ENCODE results near the gene ST6GAL2. TPM values are rescaled to one million over a fixed set of nuclear protein-coding genes. Genes with fewer than 3 reads are reported as not detected.
A peak's percentile ranks its signal among the peaks of the same experiment; 100 is the strongest.

ST6GAL2 gene
- total and polyA plus RNA-seq, 4 experiments from 2014 or later = not detected

DNA sequence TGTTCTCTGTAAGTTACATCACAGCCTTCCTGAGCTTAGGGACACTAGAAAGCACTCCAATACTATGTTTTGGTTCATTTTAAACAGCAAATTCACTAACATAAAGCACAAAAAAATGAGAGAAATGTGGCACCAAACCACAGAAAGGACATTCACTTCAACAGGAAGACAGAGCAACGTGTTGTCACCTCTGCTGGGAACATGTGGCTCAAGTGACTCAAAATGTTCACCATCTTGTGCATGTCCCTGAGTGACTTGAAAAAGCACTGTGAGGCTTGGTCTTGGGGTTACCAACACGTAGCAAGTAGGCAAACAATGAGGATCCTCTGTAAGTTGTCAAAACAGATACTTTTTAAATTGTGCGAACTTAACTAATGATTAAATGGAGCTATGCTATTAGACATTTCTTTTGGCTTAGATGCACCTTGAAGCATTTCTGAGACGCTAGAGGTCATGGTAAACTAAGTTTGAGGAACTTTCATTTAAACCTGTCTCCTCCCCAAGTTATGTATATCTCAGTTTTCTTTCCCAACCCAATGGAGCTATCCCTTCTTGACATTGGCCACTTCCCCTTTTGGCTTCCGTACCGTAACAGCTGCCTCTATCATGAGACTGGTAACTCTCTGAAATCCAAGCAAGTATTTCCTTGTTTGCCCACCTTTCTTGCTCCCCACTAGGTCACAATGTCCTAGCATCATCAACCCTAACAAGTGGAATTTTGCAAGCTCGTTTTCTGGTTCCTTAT lies 14.0 kb upstream of the ST6GAL2 start:
- POLR2A ChIA-PET (ENCODE audit: partially characterized antibody) = no interaction called here
- H3K36me3 Mint-ChIP-seq = no peaks in the 10 kb centered on the region

DNA sequence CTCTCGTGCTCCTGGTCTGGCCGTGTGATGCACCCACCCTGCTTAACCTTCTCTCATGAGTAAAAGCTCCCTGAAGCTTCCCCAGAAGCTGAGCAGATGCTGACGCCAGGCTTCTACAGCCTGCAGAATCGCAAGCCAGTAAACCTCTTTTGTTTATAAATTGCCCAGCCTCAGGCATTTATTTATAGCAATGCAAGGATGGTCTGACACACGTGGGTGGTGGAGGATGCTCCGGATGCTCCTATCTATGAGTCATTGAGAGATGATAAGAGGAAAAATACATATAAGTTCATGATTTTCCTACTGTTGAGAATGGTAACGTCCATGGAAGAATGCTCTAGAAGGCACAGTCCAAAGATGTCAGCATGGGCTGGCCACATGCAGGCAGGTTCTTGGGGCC lies 8.6 kb upstream of the ST6GAL2 start:
- Mint-ChIP-seq H3K4me3 (no peak overlapping the region), H3K4me1 (no peaks in the 10 kb centered on the region), H3K27ac (no peak overlapping the region), H3K27me3 (no peaks in the 10 kb centered on the region), H3K36me3 (no peaks in the 10 kb centered on the region), H3K9me3 (peaks cover 0 to 6% (median 1%) of the 10 kb centered on the region in 8 donors)
- no peak overlapping the region for H3K27ac ChIP-seq (ENCODE audit: low read depth, low read length)
- H3K4me1 ChIP-seq (ENCODE audit: insufficient read depth, low read length) = no peaks in the 10 kb centered on the region
- no peaks in the 10 kb centered on the region for H3K9me3 ChIP-seq (ENCODE audit: control insufficient read depth in 1 of 2, low read length in 2 of 2)
- CTCF ChIA-PET (ENCODE audit: partially characterized antibody) = no interaction called here
- intact Hi-C loops (cut with micrococcal nuclease) = no loop called here
- POLR2A ChIA-PET (ENCODE audit: partially characterized antibody) = no interaction called here
- H3K27me3 ChIP-seq (ENCODE audit: insufficient read depth, low read length) = no peaks in the 10 kb centered on the region
- H3K4me3 ChIP-seq (ENCODE audit: low read length in 2 of 2) = no peak overlapping the region
- no peaks in the 10 kb centered on the region for H3K36me3 ChIP-seq (ENCODE audit: insufficient read depth, low read length)
- no peak for DNase-seq

More for the DNA sequence above, 14.0 kb upstream of the ST6GAL2 start:
- Histone ChIP-seq H3K9me3 (ENCODE audit: control insufficient read depth in 1 of 2, low read length in 2 of 2) (no peaks in the 10 kb centered on the region), H3K4me1 (ENCODE audit: insufficient read depth, low read length) (no peaks in the 10 kb centered on the region), H3K4me3 (ENCODE audit: low read length in 2 of 2) (no peak overlapping the region), H3K27ac (ENCODE audit: low read depth, low read length) (no peak overlapping the region), H3K27me3 (ENCODE audit: insufficient read depth, low read length) (no peaks in the 10 kb centered on the region), H3K36me3 (ENCODE audit: insufficient read depth, low read length) (no peaks in the 10 kb centered on the region)
- DNase-seq = no peak
- CTCF ChIA-PET (ENCODE audit: partially characterized antibody) = no interaction called here
- intact Hi-C loops (cut with micrococcal nuclease) = no loop called here
- H3K9me3 Mint-ChIP-seq = peaks cover 0 to 4% (median 2%) of the 10 kb centered on the region in 8 donors
- H3K27me3 Mint-ChIP-seq = no peaks in the 10 kb centered on the region
- no peaks in the 10 kb centered on the region for H3K4me1 Mint-ChIP-seq
- no peak overlapping the region for H3K27ac Mint-ChIP-seq
- no peak overlapping the region for H3K4me3 Mint-ChIP-seq

DNA sequence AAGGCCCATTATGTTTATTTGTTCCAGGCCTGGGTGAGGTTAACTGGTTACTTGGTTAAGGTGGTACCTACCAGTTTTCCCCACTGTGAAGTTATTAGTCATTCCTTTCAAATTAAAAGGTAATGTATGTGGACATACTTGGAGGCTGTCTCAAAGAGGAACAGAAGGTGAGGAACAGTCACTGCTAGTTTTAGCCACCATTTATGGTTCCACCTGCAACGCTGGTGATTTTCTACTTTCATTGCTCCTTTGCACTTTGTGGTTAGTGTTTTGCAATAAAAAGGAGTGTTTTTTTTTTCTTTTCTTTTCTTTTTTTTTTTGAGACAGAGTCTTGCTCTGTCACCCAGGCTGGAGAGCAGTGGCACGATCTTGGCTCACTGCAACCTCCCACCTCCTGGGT lies 6.1 kb upstream of the ST6GAL2 start:
- Histone ChIP-seq H3K36me3 (ENCODE audit: insufficient read depth, low read length) (no peaks in the 10 kb centered on the region), H3K4me1 (ENCODE audit: insufficient read depth, low read length) (no peaks in the 10 kb centered on the region), H3K4me3 (ENCODE audit: low read length in 2 of 2) (no peak overlapping the region), H3K27me3 (ENCODE audit: insufficient read depth, low read length) (peaks cover 3% of the 10 kb centered on the region), H3K9me3 (ENCODE audit: control insufficient read depth in 1 of 2, low read length in 2 of 2) (no peaks in the 10 kb centered on the region), H3K27ac (ENCODE audit: low read depth, low read length) (no peak overlapping the region)
- intact Hi-C loops (cut with micrococcal nuclease) = no loop called here
- no peak overlapping the region for H3K27ac Mint-ChIP-seq
- H3K9me3 Mint-ChIP-seq = peaks cover 0 to 6% (median 1%) of the 10 kb centered on the region in 8 donors
- DNase-seq = no peak
- POLR2A ChIA-PET (ENCODE audit: partially characterized antibody) = no interaction called here
- CTCF ChIA-PET (ENCODE audit: partially characterized antibody) = no interaction called here
- H3K27me3 Mint-ChIP-seq = peaks cover 0 to 2% of the 10 kb centered on the region in 2 donors
- no peak overlapping the region for H3K4me3 Mint-ChIP-seq
- H3K4me1 Mint-ChIP-seq = no peaks in the 10 kb centered on the region
- no peaks in the 10 kb centered on the region for H3K36me3 Mint-ChIP-seq

DNA sequence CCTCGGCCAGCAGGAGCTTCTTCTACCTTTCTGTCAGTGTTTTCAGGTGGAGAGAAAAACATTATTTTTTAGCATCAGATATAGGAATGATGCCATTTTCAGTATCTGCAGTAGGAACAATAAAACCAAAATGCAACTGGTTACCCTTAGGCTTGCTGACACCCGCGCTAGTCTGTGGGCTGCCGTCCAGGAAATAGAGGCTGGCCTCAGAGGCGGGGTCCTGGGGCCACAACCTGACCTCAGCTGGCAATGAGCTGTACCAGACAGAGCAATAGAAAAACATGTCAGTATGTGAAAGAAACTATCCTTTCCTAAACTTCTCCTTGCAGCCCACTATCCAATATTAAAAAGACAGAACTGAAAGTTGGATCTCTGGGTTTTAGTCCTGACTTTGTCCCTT lies 4.6 kb upstream of the ST6GAL2 start:
- DNase-seq = no peak
- H3K9me3 ChIP-seq (ENCODE audit: control insufficient read depth in 1 of 2, low read length in 2 of 2) = no peaks in the 10 kb centered on the region
- Mint-ChIP-seq H3K4me3 (no peak overlapping the region), H3K27ac (no peak overlapping the region), H3K36me3 (peaks cover 0 to 2% of the 10 kb centered on the region in 2 donors), H3K4me1 (peaks cover 0 to 4% (median 1%) of the 10 kb centered on the region in 4 donors), H3K9me3 (peaks cover 0 to 9% (median 0%) of the 10 kb centered on the region in 8 donors), H3K27me3 (peaks cover 4 to 6% of the 10 kb centered on the region in 2 donors)
- no peak overlapping the region for H3K27ac ChIP-seq (ENCODE audit: low read depth, low read length)
- no peak overlapping the region for H3K4me3 ChIP-seq (ENCODE audit: low read length in 2 of 2)
- peaks cover 3% of the 10 kb centered on the region for H3K27me3 ChIP-seq (ENCODE audit: insufficient read depth, low read length)
- no peaks in the 10 kb centered on the region for H3K36me3 ChIP-seq (ENCODE audit: insufficient read depth, low read length)
- intact Hi-C loops (cut with micrococcal nuclease) = no loop called here
- CTCF ChIA-PET (ENCODE audit: partially characterized antibody) = no interaction called here
- POLR2A ChIA-PET (ENCODE audit: partially characterized antibody) = no interaction called here
- no peaks in the 10 kb centered on the region for H3K4me1 ChIP-seq (ENCODE audit: insufficient read depth, low read length)

DNA sequence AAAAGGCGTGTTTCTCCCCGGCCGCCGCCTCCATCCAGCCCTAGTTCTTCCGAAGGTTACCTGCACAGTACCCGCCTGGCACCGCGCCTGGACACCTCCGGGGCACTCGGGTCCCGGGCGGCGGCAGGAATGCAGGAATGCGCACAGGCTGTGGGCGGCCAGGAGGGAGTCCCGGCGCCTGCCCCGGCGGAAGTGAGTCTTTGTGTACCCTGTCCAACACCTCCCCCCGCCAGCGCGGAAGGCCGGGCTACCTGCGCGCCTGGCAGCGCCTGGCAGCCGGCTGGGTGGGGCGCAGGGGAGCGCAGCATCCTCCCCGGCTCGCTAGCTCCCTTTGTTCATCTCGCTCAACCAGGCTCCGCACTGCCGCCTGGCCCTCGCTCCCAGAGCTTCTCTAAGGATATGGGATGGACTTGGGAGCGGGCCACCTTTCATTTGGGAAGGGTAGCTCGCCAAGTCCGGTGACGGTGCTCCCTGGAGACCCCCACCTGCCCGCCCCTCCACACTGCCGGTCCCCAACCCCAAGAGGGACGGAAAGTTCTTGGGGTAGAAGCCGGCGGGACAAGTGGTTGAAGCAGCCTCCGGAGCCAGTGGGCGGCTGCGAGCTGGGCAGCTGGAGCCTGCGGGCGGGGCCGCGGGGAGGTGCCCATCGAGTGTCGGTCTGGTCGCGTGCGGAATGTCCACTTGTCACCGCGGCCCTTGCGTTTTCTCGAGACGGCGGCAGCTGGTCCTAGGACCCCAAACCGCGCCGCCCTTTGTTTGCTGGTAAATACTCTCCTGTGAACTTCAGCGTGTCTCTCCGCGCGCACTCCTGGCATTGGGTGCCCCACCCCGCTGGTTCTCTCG lies 1.2 kb upstream of the ST6GAL2 start:
- peaks cover 0 to 8% (median 0%) of the 10 kb centered on the region in 8 donors for H3K9me3 Mint-ChIP-seq
- DNase-seq = no peak
- ChIA-PET CTCF (ENCODE audit: partially characterized antibody) (interaction anchor here (0.9 kb wide), 1 partner anchor 10 kb away, joined by 3 read pairs; no protein-coding TSS in a partner anchor), POLR2A (ENCODE audit: partially characterized antibody) (no interaction called here)
- H3K27me3 Mint-ChIP-seq = peaks cover 11 to 12% of the 10 kb centered on the region in 2 donors
- peaks cover 0 to 3% of the 10 kb centered on the region in 2 donors for H3K36me3 Mint-ChIP-seq
- Histone ChIP-seq H3K27ac (ENCODE audit: low read depth, low read length) (no peak overlapping the region), H3K36me3 (ENCODE audit: insufficient read depth, low read length) (no peaks in the 10 kb centered on the region), H3K27me3 (ENCODE audit: insufficient read depth, low read length) (peaks cover 3% of the 10 kb centered on the region), H3K9me3 (ENCODE audit: control insufficient read depth in 1 of 2, low read length in 2 of 2) (no peaks in the 10 kb centered on the region), H3K4me3 (ENCODE audit: low read length in 2 of 2) (no peak overlapping the region), H3K4me1 (ENCODE audit: insufficient read depth, low read length) (no peaks in the 10 kb centered on the region)
- H3K4me3 Mint-ChIP-seq = no peak overlapping the region
- intact Hi-C loops (cut with micrococcal nuclease) = no loop called here
- peaks cover 0 to 7% (median 3%) of the 10 kb centered on the region in 4 donors for H3K4me1 Mint-ChIP-seq
- H3K27ac Mint-ChIP-seq = no peak overlapping the region

DNA sequence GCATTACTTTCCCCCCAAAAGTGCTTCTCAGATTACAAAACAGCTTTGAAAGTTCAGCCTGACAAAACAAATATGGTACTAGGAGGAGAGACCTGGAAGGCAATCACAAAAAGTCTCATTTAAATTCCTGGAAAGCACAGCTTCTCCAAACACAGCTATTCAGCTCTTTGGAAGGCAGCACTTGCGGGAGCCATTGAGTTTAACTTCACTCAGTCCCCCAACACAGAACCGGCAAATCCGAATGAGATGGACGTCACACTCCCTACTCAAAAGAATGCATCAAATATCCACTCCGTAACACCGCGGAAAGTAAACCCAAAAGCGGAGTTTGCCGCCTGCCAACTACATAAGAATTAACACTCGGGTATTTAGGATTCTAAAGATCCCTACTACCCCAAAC lies 638 bp downstream of the ST6GAL2 start:
- Histone ChIP-seq H3K4me3 (ENCODE audit: low read length in 2 of 2) (no peak overlapping the region), H3K4me1 (ENCODE audit: insufficient read depth, low read length) (no peaks in the 10 kb centered on the region), H3K27ac (ENCODE audit: low read depth, low read length) (no peak overlapping the region), H3K9me3 (ENCODE audit: control insufficient read depth in 1 of 2, low read length in 2 of 2) (no peaks in the 10 kb centered on the region), H3K27me3 (ENCODE audit: insufficient read depth, low read length) (peaks cover 3% of the 10 kb centered on the region), H3K36me3 (ENCODE audit: insufficient read depth, low read length) (no peaks in the 10 kb centered on the region)
- intact Hi-C loops (cut with micrococcal nuclease) = no loop called here
- no peak overlapping the region for H3K27ac Mint-ChIP-seq
- ChIA-PET CTCF (ENCODE audit: partially characterized antibody) (no interaction called here), POLR2A (ENCODE audit: partially characterized antibody) (no interaction called here)
- no peak for DNase-seq
- peaks cover 0 to 7% (median 3%) of the 10 kb centered on the region in 4 donors for H3K4me1 Mint-ChIP-seq
- peak overlapping the region in 1 of 8 donors; percentile 46 for H3K4me3 Mint-ChIP-seq
- H3K36me3 Mint-ChIP-seq = peaks cover 0 to 3% of the 10 kb centered on the region in 2 donors
- peaks cover 11 to 12% of the 10 kb centered on the region in 2 donors for H3K27me3 Mint-ChIP-seq
- peaks cover 0 to 8% (median 0%) of the 10 kb centered on the region in 8 donors for H3K9me3 Mint-ChIP-seq

DNA sequence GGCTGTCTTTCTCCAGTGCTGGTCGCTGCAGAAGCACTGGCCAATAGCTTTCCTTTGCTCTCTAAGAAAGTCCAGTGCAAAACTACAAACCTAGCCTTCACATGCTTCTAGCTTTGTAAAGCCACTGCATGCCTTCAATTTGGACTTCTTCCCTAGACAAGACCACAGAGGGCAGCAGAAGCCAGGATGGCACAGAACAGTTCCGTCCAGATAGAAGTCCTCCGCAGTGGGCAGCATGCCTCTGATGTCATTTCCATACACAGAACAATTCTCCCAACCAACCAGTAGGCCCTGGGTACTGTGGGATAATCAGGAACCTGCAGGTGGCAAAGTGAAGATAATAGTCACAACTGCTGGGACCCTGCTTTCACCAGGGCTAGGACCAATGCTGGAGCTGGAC lies 3.3 kb downstream of the ST6GAL2 start:
- peaks cover 0 to 3% of the 10 kb centered on the region in 2 donors for H3K36me3 Mint-ChIP-seq
- H3K4me3 Mint-ChIP-seq = no peak overlapping the region
- H3K27ac Mint-ChIP-seq = no peak overlapping the region
- Histone ChIP-seq H3K4me3 (ENCODE audit: low read length in 2 of 2) (no peak overlapping the region), H3K27ac (ENCODE audit: low read depth, low read length) (no peak overlapping the region), H3K36me3 (ENCODE audit: insufficient read depth, low read length) (no peaks in the 10 kb centered on the region), H3K27me3 (ENCODE audit: insufficient read depth, low read length) (peaks cover 3% of the 10 kb centered on the region), H3K9me3 (ENCODE audit: control insufficient read depth in 1 of 2, low read length in 2 of 2) (no peaks in the 10 kb centered on the region), H3K4me1 (ENCODE audit: insufficient read depth, low read length) (no peaks in the 10 kb centered on the region)
- peaks cover 0 to 7% (median 3%) of the 10 kb centered on the region in 4 donors for H3K4me1 Mint-ChIP-seq
- ChIA-PET POLR2A (ENCODE audit: partially characterized antibody) (no interaction called here), CTCF (ENCODE audit: partially characterized antibody) (no interaction called here)
- intact Hi-C loops (cut with micrococcal nuclease) = no loop called here
- no peak for DNase-seq
- peaks cover 12 to 14% of the 10 kb centered on the region in 2 donors for H3K27me3 Mint-ChIP-seq
- H3K9me3 Mint-ChIP-seq = peaks cover 0 to 8% (median 0%) of the 10 kb centered on the region in 8 donors

All from CD4-positive, alpha-beta memory T cell (primary cell).